Heart right ventricle (tissue), 16 donors: ENCODE results near the gene HDAC2. TPM values are rescaled to one million over a fixed set of nuclear protein-coding genes. Genes with fewer than 3 reads are reported as not detected.

ENCODE experiments used
- ATAC-seq, 8 donors: fragments of 200-7000 bp; cut with Tn5 transposase; one replicate each; pipeline ENCODE4 v1.9.1; 2020; ENCODE audit warnings: mild to moderate bottlenecking in 8 of 8, moderate library complexity in 8 of 8, moderate number of reproducible peaks in 1 of 8
- DNase-seq, 2 donors: peaks; one replicate each; pipeline ENCODE4 v3.0.0-alpha.2; 2020
- H3K27ac ChIP-seq, 10 donors: fragments of 200-600 bp; sonication (generic) in 2 of 10; one replicate each; pipeline versions ENCODE4 v1.5.0 to v1.8.0; 2020 to 2022; ENCODE audit warnings: mild to moderate bottlenecking in 3 of 10
- H3K27me3 ChIP-seq, 7 donors: fragments of 200-600 bp; one replicate each; pipeline ENCODE4 v1.8.0; 2021 to 2022; ENCODE audit warnings: mild to moderate bottlenecking in 2 of 7
- H3K36me3 ChIP-seq, 9 donors: fragments of 200-600 bp; sonication (generic) in 1 of 9; one replicate each; pipeline versions ENCODE4 v1.5.0 to v1.8.0; 2020 to 2022; ENCODE audit warnings: mild to moderate bottlenecking in 2 of 9
- H3K4me1 ChIP-seq, 9 donors: fragments of 200-600 bp; sonication (generic) in 1 of 9; one replicate each; pipeline versions ENCODE4 v1.5.0 to v1.8.0; 2020 to 2022; ENCODE audit warnings: mild to moderate bottlenecking in 4 of 9
- H3K4me3 ChIP-seq, 10 donors: fragments of 200-600 bp; sonication (generic) in 2 of 10; one replicate each; pipeline versions ENCODE4 v1.5.0 to v1.8.0; 2020 to 2022; ENCODE audit warnings: mild to moderate bottlenecking in 7 of 10, moderate library complexity in 2 of 10
- H3K9me3 ChIP-seq, 11 donors: fragments of 200-600 bp in 10 of 11; sonication (generic) in 2 of 11; one replicate each; pipeline versions ENCODE4 v1.5.0 to v1.8.0; 2013 to 2022; ENCODE audit warnings: mild to moderate bottlenecking in 2 of 11, control low read depth in 1 of 11, moderate library complexity in 1 of 11
- CTCF ChIP-seq, 9 donors: fragments of 200-600 bp; sonication (generic) in 2 of 9; IDR thresholded peaks; one replicate each; pipeline versions ENCODE4 v1.5.0 to v1.8.0; 2021 to 2022; ENCODE audit warnings: antibody characterized with exemption in 9 of 9, mild to moderate bottlenecking in 5 of 9, moderate library complexity in 1 of 9
- WGBS, 2 donors: extraction: QIAGEN DNeasy Blood & Tissue Kit; methylation state at CpG; one replicate each; pipeline ENCODE4 v1.1.7; 2013; ENCODE audit warnings: inconsistent platforms in 1 of 2; 5-methylcytosine and 5-hydroxymethylcytosine counted together
- intact Hi-C, 10 donors: fragments of 100-400 bp; cut with DNase I; formaldehyde crosslinking; loops; one replicate each; pipeline versions ENCODE4 v1.11.1 to v1.14.2; 2022
- polyA plus RNA-seq, 2 donors: library from polyadenylated mRNA; stranded (reverse); fragments of 200-250 nt; gene quantifications; one replicate each; pipeline ENCODE4 v1.2.3, GENCODE V29; 2013
- total RNA-seq, 10 donors: library from RNA; stranded (reverse); fragmentation: NEBNext Ultra II Directional in 3 of 10; extraction: Animal tissue kit (Norgen Biotek cat#: 25700) in 3 of 10; gene quantifications; one replicate each; pipeline versions ENCODE4 v1.2.1 to v1.2.4, GENCODE V29; 2021 to 2023
- donor health status: Arrhythmogenic right ventricular cardiomyopathy.
- donor health status: ischemic (EF 13 %, LVEDD 7.1; RV severe dilation, severe dysfunction).
- donor health status: healthy with polysubstance abuse.
- donor health status: DM: no; HTN: yes; CAD: no.
- donor health status: DM: no; HTN: no; CAD: no.
- donor health status: ischemic (EF 25% LVEDD 6.9; RV normal size, moderate dysfunction).
- donor health status: ischemic (EF 25% LVEDD 5.7; RV mildly dilated, moderate dysfunction).
- donor health status: healthy.
- donor health status: DM: yes; HTN: yes; CAD: no.
- donor health status: Ischemic cardiomyopathy.
- donor health status: ischemic (EF 35%, LVEDD 5.7; RV mildly dilated, moderate dysfunction).
- donor health status: nonischemic (EF 11% LVEDD 7.7; RV severe dilation, severe dysfunction).
- donor health status: DM: yes; HTN: yes; CAD: no.
- donor health status: PGD.
- donor health status: ischemic (EF 29% LVEDD 5.4; RV normal size, mild dysfunction).
- donor health status: nonischemic (EF 23%, LVEDD 6.1; RV moderate dilation, normal function).

Gene HDAC2
- total and polyA plus RNA-seq, 12 donors, result 23.2 to 60.2 (median 46.2) TPM

GRCh38 chr6:114010540-114010939, 39.6 kb upstream of the HDAC2 start:
- DNase-seq (no peak), ATAC-seq (no peak)
- Histone ChIP-seq H3K4me3 (no peak overlapping the region), H3K4me1 (peaks cover 0 to 8% (median 0%) of the 10 kb centered on the region in 9 donors), H3K9me3 (no peaks in the 10 kb centered on the region), H3K27me3 (no peaks in the 10 kb centered on the region), H3K36me3 (no peaks in the 10 kb centered on the region), H3K27ac (no peak overlapping the region)
- no peak for TF ChIP-seq CTCF (IDR thresholded peaks at IDR 0.05)
- 93 to 97% methylated on average over 2 of the region's 2 CpGs for WGBS, 2 donors
- intact Hi-C loops, result no loop called here

- intact Hi-C loops, result no loop called here
- no peak for DNase-seq
These were observed 38.2 kb upstream of the HDAC2 start for GRCh38 chr6:114009192-114009591.

GRCh38 chr6:114008331-114008730, 37.4 kb upstream of the HDAC2 start:
- intact Hi-C loops, result no loop called here
- no peak for ATAC-seq

More at GRCh38 chr6:114009192-114009591, 38.2 kb upstream of the HDAC2 start:
- no peaks in the 10 kb centered on the region for H3K36me3 ChIP-seq
- WGBS, 2 donors, result 67% methylated on average over 2 of the region's 2 CpGs
- no peaks in the 10 kb centered on the region for H3K27me3 ChIP-seq
- H3K27ac ChIP-seq, result no peak overlapping the region
- peaks cover 0 to 8% (median 0%) of the 10 kb centered on the region in 9 donors for H3K4me1 ChIP-seq
- H3K9me3 ChIP-seq, result peaks cover 0 to 4% (median 0%) of the 10 kb centered on the region in 11 donors
- no peak for TF ChIP-seq CTCF (IDR thresholded peaks at IDR 0.05)
- H3K4me3 ChIP-seq, result no peak overlapping the region
- no peak for ATAC-seq

DNA sequence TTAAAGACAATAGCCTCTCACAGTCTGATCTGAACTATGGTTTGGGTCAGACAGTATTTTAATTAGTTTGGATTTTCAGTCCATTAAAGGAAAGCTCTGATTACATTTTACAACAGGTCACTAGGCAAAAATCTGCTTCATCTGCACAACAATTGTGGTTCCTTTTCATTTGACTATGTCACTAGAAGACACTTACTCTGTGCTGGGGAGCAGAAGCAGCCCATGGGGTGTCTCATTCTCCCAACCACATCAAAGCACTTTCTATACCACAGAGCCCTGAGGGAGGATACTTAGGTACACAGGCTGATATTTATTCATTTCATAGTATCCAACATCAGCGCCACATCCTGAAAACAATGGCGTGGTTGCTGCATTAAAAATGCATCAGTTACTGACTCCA, 36.6 kb upstream of the HDAC2 start:
- Histone ChIP-seq H3K36me3 (no peaks in the 10 kb centered on the region), H3K9me3 (peaks cover 0 to 4% (median 0%) of the 10 kb centered on the region in 11 donors), H3K27ac (no peak overlapping the region), H3K4me1 (peaks cover 0 to 8% (median 0%) of the 10 kb centered on the region in 9 donors), H3K27me3 (no peaks in the 10 kb centered on the region), H3K4me3 (no peak overlapping the region)
- intact Hi-C loops, result no loop called here
- ATAC-seq (no peak), DNase-seq (no peak)
- TF ChIP-seq CTCF (IDR thresholded peaks at IDR 0.05), result no peak
- 96 to 98% methylated on average over 2 of the region's 2 CpGs for WGBS, 2 donors

More at GRCh38 chr6:114008331-114008730, 37.4 kb upstream of the HDAC2 start:
- Histone ChIP-seq H3K4me3 (no peak overlapping the region), H3K27ac (no peak overlapping the region), H3K36me3 (no peaks in the 10 kb centered on the region), H3K4me1 (peaks cover 0 to 8% (median 0%) of the 10 kb centered on the region in 9 donors), H3K27me3 (no peaks in the 10 kb centered on the region), H3K9me3 (peaks cover 0 to 4% (median 0%) of the 10 kb centered on the region in 11 donors)
- no peak for TF ChIP-seq CTCF (IDR thresholded peaks at IDR 0.05)
- no peak for DNase-seq
- 72 to 77% methylated on average over 4 of the region's 4 CpGs for WGBS, 2 donors
